Mesothelial cell of epicardium (in vitro differentiated cells): ENCODE results near the gene OSBPL1A. TPM values are rescaled to one million over a fixed set of nuclear protein-coding genes. Genes with fewer than 3 reads are reported as not detected.

Experiments used
- DNase-seq, 2 experiments: peaks; one replicate each; pipeline ENCODE4 v3.0.0; 2021; ENCODE audit warnings: low spot score in 2 of 2; ENCODE audit not compliant: unreplicated experiment in 2 of 2
- H3K27ac Mint-ChIP-seq: 2 replicates; pipeline ENCODE4 v1.8.0; 2021; ENCODE audit warnings: mixed read lengths
- H3K27me3 Mint-ChIP-seq: 2 replicates; pipeline ENCODE4 v1.8.0; 2021; ENCODE audit warnings: low read depth, mixed read lengths
- H3K36me3 Mint-ChIP-seq: 2 replicates; pipeline ENCODE4 v1.8.0; 2021; ENCODE audit warnings: mixed read lengths
- H3K4me1 Mint-ChIP-seq: 2 replicates; pipeline ENCODE4 v1.8.0; 2021; ENCODE audit warnings: mixed read lengths
- H3K4me3 Mint-ChIP-seq: 2 replicates; pipeline ENCODE4 v1.8.0; 2021; ENCODE audit warnings: mild to moderate bottlenecking, moderate library complexity, mixed read lengths
- H3K9me3 Mint-ChIP-seq: 2 replicates; pipeline ENCODE4 v1.8.0; 2021; ENCODE audit warnings: mixed read lengths
- total RNA-seq: library from RNA; stranded (reverse); gene quantifications from 3 replicates; pipeline ENCODE4 v1.2.1, GENCODE V29; 2021
- TF ChIP-seq, protein P1 (sequence below): fragments of 200-600 bp; sonication (generic); IDR thresholded peaks from one replicate; pipeline ENCODE4 v1.5.0; 2021; ENCODE audit warnings: antibody characterized with exemption; ENCODE audit not compliant: unreplicated experiment

OSBPL1A gene
- total RNA-seq, 1 donor from 2014 or later = 36.1 TPM

- no peak for DNase-seq
- Mint-ChIP-seq H3K36me3 (peaks cover 7% of the 10 kb centered on the region), H3K4me3 (no peak overlapping the region), H3K4me1 (peaks cover 20% of the 10 kb centered on the region), H3K27me3 (no peaks in the 10 kb centered on the region), H3K9me3 (no peaks in the 10 kb centered on the region), H3K27ac (no peak overlapping the region)
- TF ChIP-seq, protein P1, sequence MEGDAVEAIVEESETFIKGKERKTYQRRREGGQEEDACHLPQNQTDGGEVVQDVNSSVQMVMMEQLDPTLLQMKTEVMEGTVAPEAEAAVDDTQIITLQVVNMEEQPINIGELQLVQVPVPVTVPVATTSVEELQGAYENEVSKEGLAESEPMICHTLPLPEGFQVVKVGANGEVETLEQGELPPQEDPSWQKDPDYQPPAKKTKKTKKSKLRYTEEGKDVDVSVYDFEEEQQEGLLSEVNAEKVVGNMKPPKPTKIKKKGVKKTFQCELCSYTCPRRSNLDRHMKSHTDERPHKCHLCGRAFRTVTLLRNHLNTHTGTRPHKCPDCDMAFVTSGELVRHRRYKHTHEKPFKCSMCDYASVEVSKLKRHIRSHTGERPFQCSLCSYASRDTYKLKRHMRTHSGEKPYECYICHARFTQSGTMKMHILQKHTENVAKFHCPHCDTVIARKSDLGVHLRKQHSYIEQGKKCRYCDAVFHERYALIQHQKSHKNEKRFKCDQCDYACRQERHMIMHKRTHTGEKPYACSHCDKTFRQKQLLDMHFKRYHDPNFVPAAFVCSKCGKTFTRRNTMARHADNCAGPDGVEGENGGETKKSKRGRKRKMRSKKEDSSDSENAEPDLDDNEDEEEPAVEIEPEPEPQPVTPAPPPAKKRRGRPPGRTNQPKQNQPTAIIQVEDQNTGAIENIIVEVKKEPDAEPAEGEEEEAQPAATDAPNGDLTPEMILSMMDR = no peak
Measured at GRCh38 chr18:24220318-24220688, 177.3 kb downstream of the OSBPL1A start.

DNA sequence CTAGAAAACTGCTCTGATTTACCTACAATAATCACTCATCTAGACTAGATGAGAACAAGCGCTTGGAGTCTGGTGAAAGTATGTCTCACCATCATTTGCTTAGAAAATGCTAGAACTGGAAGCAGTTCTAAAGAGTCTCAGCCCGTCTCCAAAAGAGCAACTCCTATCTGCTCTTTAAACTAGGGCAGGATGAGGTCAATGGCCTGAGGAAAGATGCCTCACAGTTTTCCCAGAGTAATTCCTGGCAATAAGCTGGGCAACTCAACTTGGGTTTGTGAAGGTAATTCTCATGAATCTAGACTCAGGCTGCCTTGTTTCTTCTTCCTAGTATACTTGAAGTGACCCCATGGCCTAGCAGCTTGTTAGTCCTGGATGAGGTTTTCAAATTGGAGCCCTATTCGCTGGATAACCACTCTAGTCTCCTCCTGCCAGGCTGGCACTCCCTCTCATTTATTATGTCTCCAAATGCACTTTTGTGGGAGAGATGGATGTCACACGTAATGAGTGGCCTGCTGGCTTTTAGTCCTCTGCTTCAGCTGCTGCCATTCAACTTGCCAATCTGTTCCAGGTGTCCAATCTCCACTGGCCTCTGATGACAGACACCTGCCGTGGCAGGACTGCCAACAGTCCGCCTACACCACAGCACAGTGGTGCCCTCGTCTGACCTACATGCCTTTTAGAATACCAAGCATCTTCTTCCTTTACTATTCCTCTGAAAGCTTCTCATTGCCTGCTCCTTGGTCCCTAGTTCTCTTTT is 177.9 kb downstream of the OSBPL1A start:
- Mint-ChIP-seq H3K4me3 (no peak overlapping the region), H3K4me1 (peaks cover 25% of the 10 kb centered on the region), H3K27ac (no peak overlapping the region), H3K36me3 (peaks cover 4% of the 10 kb centered on the region), H3K27me3 (no peaks in the 10 kb centered on the region), H3K9me3 (no peaks in the 10 kb centered on the region)
- TF ChIP-seq, protein P1 = no peak
- DNase-seq = no peak

DNA sequence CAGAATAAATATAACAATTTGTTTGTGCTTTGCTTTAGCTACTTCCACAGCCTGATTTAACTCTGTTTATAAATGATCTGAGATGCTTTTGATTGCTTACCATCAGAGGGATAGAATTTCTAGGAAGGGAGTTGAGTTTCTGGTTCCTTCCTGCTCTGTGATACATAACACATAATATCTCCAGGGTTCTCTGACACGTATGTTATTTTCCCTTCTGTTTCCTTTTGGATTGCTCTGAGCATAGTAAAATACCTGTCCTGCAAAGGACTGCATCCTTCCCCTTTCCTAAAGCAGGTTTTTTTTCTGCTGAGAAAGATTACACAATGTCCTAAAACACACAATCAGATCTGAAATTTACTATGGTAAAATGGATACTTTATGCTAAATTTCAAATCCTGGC is 182.7 kb downstream of the OSBPL1A start:
- Mint-ChIP-seq H3K4me1 (peaks cover 34% of the 10 kb centered on the region), H3K4me3 (no peak overlapping the region), H3K36me3 (peaks cover 5% of the 10 kb centered on the region), H3K27ac (peak overlapping the region; percentile 57), H3K9me3 (peaks cover 4% of the 10 kb centered on the region), H3K27me3 (no peaks in the 10 kb centered on the region)
- TF ChIP-seq, protein P1 = no peak
- no peak for DNase-seq

DNA sequence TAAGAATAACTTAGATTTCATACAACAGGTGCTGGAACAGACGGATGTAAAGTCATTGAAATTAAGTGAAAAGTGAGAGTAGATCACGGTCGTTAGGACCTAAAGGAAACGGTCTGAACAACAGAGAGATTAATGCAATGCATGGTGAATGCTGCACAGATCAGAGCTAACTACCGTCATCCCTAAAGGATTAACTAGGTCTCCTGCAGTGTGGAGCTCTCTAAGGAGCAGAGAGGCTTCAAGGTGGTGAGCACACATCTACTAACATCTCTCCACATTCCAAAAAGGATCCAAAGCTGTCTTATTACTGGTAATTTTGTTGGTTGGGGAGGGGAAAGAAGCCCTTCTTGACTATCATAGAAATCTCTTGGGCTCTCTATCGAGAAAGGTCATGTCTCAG is 183.5 kb downstream of the OSBPL1A start:
- no peak for DNase-seq
- Mint-ChIP-seq H3K36me3 (peaks cover 10% of the 10 kb centered on the region), H3K4me1 (peaks cover 34% of the 10 kb centered on the region), H3K9me3 (peaks cover 9% of the 10 kb centered on the region), H3K27ac (peak overlapping the region; percentile 57), H3K4me3 (no peak overlapping the region), H3K27me3 (no peaks in the 10 kb centered on the region)
- TF ChIP-seq, protein P1 = no peak

DNA sequence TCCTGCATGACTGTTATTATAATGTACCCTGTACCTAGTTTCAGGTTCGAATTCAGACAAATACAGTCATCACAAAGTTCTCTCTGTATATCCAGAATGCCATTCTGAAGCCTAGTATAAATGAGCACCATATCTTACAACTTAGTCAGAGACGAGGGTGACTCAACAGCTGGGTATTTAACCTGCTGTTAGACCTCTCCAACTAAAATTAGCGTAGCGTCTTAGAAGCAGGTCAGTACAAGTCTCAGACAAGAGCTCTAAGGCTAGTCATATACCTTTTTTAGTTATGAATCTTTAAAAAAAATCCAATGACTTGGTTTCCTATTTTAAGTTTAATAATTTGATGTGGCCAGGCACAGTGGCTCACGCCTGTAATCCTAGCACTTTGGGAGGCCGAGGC is 184.7 kb downstream of the OSBPL1A start:
- TF ChIP-seq, protein P1 = no peak
- Mint-ChIP-seq H3K36me3 (peaks cover 13% of the 10 kb centered on the region), H3K9me3 (peaks cover 9% of the 10 kb centered on the region), H3K4me3 (no peak overlapping the region), H3K4me1 (peaks cover 34% of the 10 kb centered on the region), H3K27ac (no peak overlapping the region), H3K27me3 (no peaks in the 10 kb centered on the region)
- DNase-seq = no peak
